HEK293 (cell line): ENCODE measurements around the gene SMAD4.

ENCODE experiments used
- CTCF ChIA-PET: fragments of 350-600 bp; formaldehyde crosslinking; extraction: SDS; loops from one replicate; lab custom pipeline; 2021; ENCODE audit warnings: antibody characterized with exemption; lab: Yijun Ruan, JAX
- POLR2A ChIA-PET: fragments of 300-600 bp; formaldehyde crosslinking; extraction: SDS; loops from one replicate; lab custom pipeline; 2020; ENCODE audit warnings: antibody characterized with exemption, inconsistent platforms; lab: Yijun Ruan, JAX
- H3K27ac ChIP-seq: fragments of 200-500 bp; sonication (Bioruptor generic); 2 replicates; pipeline ENCODE4 v1.5.1; 2014; ENCODE audit warnings: low read depth, low read length, control low read depth, inconsistent platforms; ENCODE audit errors: extremely low read depth
- H3K36me3 ChIP-seq, 2 experiments: fragments of 200-500 bp in 1 of 2; sonication (Bioruptor generic) in 1 of 2; 1 replicate in 1 of 2; 2 replicates in 1 of 2; pipeline ENCODE4 v1.5.1; 2014 to 2017; ENCODE audit warnings: inconsistent platforms in 2 of 2, low read length in 2 of 2; ENCODE audit not compliant: control insufficient read depth in 2 of 2, insufficient read depth in 1 of 2
- H3K4me1 ChIP-seq: fragments of 200-500 bp; sonication (Bioruptor generic); 2 replicates; pipeline ENCODE4 v1.5.1; 2014; ENCODE audit warnings: mild to moderate bottlenecking, low read length, inconsistent platforms; ENCODE audit not compliant: control insufficient read depth, insufficient read depth
- H3K4me3 ChIP-seq: 2 replicates; pipeline ENCODE4 v1.5.1; 2011; ENCODE audit warnings: low read depth, mild to moderate bottlenecking, control low read depth, low read length, moderate library complexity
- H3K9me3 ChIP-seq: fragments of 200-500 bp; sonication (Bioruptor generic); 2 replicates; pipeline ENCODE4 v1.5.1; 2014; ENCODE audit warnings: low read depth, low read length, inconsistent platforms; ENCODE audit not compliant: control insufficient read depth, insufficient read depth
- PRDM1 ChIP-seq: fragments of 450-650 bp; formaldehyde crosslinking; IDR thresholded peaks from 2 replicates; pipeline ENCODE4; 2016; ENCODE audit warnings: missing biosample characterization, missing genetic modification characterization
- TRIM28 ChIP-seq: IDR thresholded peaks from 2 replicates; pipeline ENCODE4 v1.6.1; 2011; ENCODE audit warnings: low read length, control low read depth, borderline replicate concordance
- ZNF140 ChIP-seq: fragments of 450-650 bp; formaldehyde crosslinking; IDR thresholded peaks from 2 replicates; pipeline ENCODE4 v1.5.1; 2016; ENCODE audit warnings: missing biosample characterization, missing genetic modification characterization
- ZNF202 ChIP-seq: fragments of 450-650 bp; formaldehyde crosslinking; IDR thresholded peaks from 2 replicates; pipeline ENCODE4 v1.5.1; 2016; ENCODE audit warnings: missing biosample characterization, missing genetic modification characterization, borderline replicate concordance
- ZNF366 ChIP-seq: fragments of 450-650 bp; formaldehyde crosslinking; conservative IDR thresholded peaks from 2 replicates; pipeline ENCODE4 v1.5.1; 2016; ENCODE audit warnings: missing biosample characterization, missing genetic modification characterization
- ZNF501 ChIP-seq: fragments of 450-650 bp; formaldehyde crosslinking; IDR thresholded peaks from 2 replicates; pipeline ENCODE4 v1.5.1; 2016; ENCODE audit warnings: missing biosample characterization, missing genetic modification characterization
- ZNF623 ChIP-seq: fragments of 450-650 bp; formaldehyde crosslinking; IDR thresholded peaks from 2 replicates; pipeline ENCODE4 v1.5.1; 2016; ENCODE audit warnings: missing biosample characterization, missing genetic modification characterization
- ZNF660 ChIP-seq: fragments of 450-650 bp; IDR thresholded peaks from 2 replicates; pipeline ENCODE4 v1.5.1; 2018; ENCODE audit warnings: missing biosample characterization, mild to moderate bottlenecking, missing genetic modification characterization
- ZSCAN23 ChIP-seq: fragments of 450-650 bp; formaldehyde crosslinking; IDR thresholded peaks from 2 replicates; pipeline ENCODE4 v1.5.1; 2016; ENCODE audit warnings: missing biosample characterization, missing genetic modification characterization
- TF ChIP-seq, protein P1 (sequence below): fragments of 450-650 bp; formaldehyde crosslinking; IDR thresholded peaks from 2 replicates; pipeline ENCODE4 v1.5.1; 2016; ENCODE audit warnings: missing biosample characterization, missing genetic modification characterization
- TF ChIP-seq, protein P2 (sequence below): fragments of 450-650 bp; formaldehyde crosslinking; IDR thresholded peaks from 2 replicates; pipeline ENCODE4 v1.5.1; 2017; ENCODE audit warnings: missing biosample characterization, missing genetic modification characterization
- TF ChIP-seq, protein P3 (sequence below): fragments of 450-650 bp; formaldehyde crosslinking; IDR thresholded peaks from 2 replicates; pipeline ENCODE4 v1.5.1; 2016; ENCODE audit warnings: missing biosample characterization, missing genetic modification characterization, low read depth
- TF ChIP-seq, protein P4 (sequence below): sonication (generic); formaldehyde crosslinking; IDR thresholded peaks from 2 replicates; pipeline ENCODE4 v1.8.1; 2022; ENCODE audit warnings: mild to moderate bottlenecking, moderate library complexity, missing genetic modification reagents
- TF ChIP-seq, protein P5 (sequence below): fragments of 450-650 bp; formaldehyde crosslinking; IDR thresholded peaks from 2 replicates; pipeline ENCODE4 v1.5.1; 2016; ENCODE audit warnings: missing biosample characterization, missing genetic modification characterization
- TF ChIP-seq, protein P6 (sequence below): fragments of 450-650 bp; formaldehyde crosslinking; IDR thresholded peaks from 2 replicates; pipeline ENCODE4 v1.5.1; 2016; ENCODE audit warnings: missing biosample characterization, missing genetic modification characterization, low read depth
- TF ChIP-seq, protein P7 (sequence below): fragments of 450-650 bp; formaldehyde crosslinking; IDR thresholded peaks from 2 replicates; pipeline ENCODE4 v1.5.1; 2016; ENCODE audit warnings: missing biosample characterization, missing genetic modification characterization
- TF ChIP-seq, protein P8 (sequence below): fragments of 450-650 bp; formaldehyde crosslinking; IDR thresholded peaks from 2 replicates; pipeline ENCODE4 v1.5.1; 2017; ENCODE audit warnings: missing biosample characterization, missing genetic modification characterization

The SMAD4 gene

DNA sequence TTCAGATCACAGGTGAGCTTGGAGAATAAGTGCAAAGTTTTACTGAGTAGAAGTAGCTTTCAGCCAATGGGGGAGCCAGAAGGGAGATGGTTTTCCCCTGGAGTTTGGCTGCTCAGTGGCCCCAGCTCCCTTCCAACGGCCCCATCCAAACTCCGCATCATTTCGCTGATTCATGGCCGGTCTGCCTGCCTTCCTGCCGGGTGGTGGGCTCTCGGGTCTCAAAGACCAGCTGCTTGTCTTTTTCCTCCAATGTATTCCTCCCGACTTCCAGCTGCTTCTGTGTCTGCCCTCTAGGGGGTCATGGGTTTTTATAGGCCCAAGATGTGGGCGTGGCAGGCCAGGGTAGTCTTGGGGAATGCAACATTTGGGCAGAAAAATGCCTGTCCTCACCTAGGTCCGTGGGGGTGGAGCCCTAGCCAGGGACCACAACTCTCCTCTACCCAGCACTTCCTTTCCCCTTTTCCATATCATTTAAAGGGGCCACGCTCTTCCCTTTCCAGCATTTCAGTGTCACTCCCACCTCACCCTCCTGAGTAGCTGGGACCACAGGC, 94.0 kb downstream of the SMAD4 start (continued):
- TF ChIP-seq ZSCAN23 (tag by site-specific recombination) (no peak), PRDM1 (tag by site-specific recombination) (no peak)

DNA sequence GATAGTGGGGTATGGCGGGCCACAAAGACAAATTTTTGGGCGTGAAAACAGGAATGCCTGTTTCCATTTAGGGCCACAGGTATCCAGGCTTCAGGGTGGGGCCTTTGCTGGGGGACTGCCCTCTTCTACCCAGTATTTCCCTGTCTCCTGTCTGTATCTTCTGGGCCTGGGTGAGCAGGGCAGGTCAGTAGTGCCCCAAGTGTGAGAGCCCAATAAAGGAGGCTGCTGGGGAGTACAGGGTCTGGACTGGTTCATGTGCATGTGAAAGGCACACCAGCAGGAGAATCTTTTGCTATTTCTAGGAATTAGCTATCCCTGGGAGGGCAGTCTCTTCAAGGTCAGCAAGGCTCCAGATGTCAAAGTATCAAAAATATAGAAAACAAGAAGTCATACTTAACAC, 96.0 kb downstream of the SMAD4 start:
- H3K36me3 ChIP-seq: no peaks in the 10 kb centered on the region
- CTCF ChIA-PET: interaction anchor here (0.8 kb wide), 2 partner anchors 10 to 15 kb away, joined by 3 read pairs; no protein-coding TSS in a partner anchor
- TF ChIP-seq, protein P1, sequence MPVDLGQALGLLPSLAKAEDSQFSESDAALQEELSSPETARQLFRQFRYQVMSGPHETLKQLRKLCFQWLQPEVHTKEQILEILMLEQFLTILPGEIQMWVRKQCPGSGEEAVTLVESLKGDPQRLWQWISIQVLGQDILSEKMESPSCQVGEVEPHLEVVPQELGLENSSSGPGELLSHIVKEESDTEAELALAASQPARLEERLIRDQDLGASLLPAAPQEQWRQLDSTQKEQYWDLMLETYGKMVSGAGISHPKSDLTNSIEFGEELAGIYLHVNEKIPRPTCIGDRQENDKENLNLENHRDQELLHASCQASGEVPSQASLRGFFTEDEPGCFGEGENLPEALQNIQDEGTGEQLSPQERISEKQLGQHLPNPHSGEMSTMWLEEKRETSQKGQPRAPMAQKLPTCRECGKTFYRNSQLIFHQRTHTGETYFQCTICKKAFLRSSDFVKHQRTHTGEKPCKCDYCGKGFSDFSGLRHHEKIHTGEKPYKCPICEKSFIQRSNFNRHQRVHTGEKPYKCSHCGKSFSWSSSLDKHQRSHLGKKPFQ (tag by site-specific recombination): no peak
- TF ChIP-seq TRIM28: no peak
- TF ChIP-seq, protein P2, sequence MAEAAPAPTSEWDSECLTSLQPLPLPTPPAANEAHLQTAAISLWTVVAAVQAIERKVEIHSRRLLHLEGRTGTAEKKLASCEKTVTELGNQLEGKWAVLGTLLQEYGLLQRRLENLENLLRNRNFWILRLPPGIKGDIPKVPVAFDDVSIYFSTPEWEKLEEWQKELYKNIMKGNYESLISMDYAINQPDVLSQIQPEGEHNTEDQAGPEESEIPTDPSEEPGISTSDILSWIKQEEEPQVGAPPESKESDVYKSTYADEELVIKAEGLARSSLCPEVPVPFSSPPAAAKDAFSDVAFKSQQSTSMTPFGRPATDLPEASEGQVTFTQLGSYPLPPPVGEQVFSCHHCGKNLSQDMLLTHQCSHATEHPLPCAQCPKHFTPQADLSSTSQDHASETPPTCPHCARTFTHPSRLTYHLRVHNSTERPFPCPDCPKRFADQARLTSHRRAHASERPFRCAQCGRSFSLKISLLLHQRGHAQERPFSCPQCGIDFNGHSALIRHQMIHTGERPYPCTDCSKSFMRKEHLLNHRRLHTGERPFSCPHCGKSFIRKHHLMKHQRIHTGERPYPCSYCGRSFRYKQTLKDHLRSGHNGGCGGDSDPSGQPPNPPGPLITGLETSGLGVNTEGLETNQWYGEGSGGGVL: no peak
- TF ChIP-seq ZNF501 (tag by site-specific recombination): no peak
- TF ChIP-seq, protein P3, sequence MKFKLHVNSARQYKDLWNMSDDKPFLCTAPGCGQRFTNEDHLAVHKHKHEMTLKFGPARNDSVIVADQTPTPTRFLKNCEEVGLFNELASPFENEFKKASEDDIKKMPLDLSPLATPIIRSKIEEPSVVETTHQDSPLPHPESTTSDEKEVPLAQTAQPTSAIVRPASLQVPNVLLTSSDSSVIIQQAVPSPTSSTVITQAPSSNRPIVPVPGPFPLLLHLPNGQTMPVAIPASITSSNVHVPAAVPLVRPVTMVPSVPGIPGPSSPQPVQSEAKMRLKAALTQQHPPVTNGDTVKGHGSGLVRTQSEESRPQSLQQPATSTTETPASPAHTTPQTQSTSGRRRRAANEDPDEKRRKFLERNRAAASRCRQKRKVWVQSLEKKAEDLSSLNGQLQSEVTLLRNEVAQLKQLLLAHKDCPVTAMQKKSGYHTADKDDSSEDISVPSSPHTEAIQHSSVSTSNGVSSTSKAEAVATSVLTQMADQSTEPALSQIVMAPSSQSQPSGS (tag by site-specific recombination): no peak
- no peak for TF ChIP-seq ZNF202 (tag by site-specific recombination)
- H3K27ac ChIP-seq: no peak overlapping the region
- no peaks in the 10 kb centered on the region for H3K4me1 ChIP-seq
- no peak overlapping the region for H3K4me3 ChIP-seq
- POLR2A ChIA-PET: no interaction called here
- H3K9me3 ChIP-seq: no peaks in the 10 kb centered on the region

DNA sequence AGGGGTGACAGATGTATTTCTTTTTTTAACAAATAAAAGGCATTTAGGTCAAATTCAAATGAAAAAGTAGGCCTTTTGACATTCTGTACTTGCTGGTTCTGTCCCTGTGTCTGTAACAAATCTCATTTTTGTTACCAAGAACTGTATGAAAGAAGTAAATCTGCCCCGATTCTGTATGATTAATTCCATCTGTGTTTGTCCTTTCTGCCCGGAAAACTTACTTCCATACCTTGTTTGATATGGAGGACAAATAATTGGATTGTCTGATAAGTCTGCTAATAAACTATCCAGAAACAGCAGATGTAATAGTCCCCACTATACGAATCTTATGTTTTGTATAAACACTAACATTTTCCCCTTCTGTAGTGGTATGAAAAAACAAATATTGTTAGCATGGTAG, 97.7 kb downstream of the SMAD4 start:
- H3K4me1 ChIP-seq: no peaks in the 10 kb centered on the region
- H3K9me3 ChIP-seq: no peaks in the 10 kb centered on the region
- CTCF ChIA-PET: no interaction called here
- POLR2A ChIA-PET: no interaction called here
- H3K27ac ChIP-seq: no peak overlapping the region
- no peak overlapping the region for H3K4me3 ChIP-seq
- no peaks in the 10 kb centered on the region for H3K36me3 ChIP-seq
- TF ChIP-seq ZNF140 (tag by site-specific recombination) (no peak), ZNF660 (tag by site-specific recombination) (no peak), ZNF623 (tag by site-specific recombination) (no peak), ZNF366 (tag by site-specific recombination) (no peak)
- TF ChIP-seq, protein P4, sequence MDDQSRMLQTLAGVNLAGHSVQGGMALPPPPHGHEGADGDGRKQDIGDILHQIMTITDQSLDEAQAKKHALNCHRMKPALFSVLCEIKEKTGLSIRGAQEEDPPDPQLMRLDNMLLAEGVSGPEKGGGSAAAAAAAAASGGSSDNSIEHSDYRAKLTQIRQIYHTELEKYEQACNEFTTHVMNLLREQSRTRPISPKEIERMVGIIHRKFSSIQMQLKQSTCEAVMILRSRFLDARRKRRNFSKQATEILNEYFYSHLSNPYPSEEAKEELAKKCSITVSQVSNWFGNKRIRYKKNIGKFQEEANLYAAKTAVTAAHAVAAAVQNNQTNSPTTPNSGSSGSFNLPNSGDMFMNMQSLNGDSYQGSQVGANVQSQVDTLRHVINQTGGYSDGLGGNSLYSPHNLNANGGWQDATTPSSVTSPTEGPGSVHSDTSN: no peak
- TF ChIP-seq, protein P5, sequence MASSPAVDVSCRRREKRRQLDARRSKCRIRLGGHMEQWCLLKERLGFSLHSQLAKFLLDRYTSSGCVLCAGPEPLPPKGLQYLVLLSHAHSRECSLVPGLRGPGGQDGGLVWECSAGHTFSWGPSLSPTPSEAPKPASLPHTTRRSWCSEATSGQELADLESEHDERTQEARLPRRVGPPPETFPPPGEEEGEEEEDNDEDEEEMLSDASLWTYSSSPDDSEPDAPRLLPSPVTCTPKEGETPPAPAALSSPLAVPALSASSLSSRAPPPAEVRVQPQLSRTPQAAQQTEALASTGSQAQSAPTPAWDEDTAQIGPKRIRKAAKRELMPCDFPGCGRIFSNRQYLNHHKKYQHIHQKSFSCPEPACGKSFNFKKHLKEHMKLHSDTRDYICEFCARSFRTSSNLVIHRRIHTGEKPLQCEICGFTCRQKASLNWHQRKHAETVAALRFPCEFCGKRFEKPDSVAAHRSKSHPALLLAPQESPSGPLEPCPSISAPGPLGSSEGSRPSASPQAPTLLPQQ (tag by site-specific recombination): no peak
- TF ChIP-seq, protein P6, sequence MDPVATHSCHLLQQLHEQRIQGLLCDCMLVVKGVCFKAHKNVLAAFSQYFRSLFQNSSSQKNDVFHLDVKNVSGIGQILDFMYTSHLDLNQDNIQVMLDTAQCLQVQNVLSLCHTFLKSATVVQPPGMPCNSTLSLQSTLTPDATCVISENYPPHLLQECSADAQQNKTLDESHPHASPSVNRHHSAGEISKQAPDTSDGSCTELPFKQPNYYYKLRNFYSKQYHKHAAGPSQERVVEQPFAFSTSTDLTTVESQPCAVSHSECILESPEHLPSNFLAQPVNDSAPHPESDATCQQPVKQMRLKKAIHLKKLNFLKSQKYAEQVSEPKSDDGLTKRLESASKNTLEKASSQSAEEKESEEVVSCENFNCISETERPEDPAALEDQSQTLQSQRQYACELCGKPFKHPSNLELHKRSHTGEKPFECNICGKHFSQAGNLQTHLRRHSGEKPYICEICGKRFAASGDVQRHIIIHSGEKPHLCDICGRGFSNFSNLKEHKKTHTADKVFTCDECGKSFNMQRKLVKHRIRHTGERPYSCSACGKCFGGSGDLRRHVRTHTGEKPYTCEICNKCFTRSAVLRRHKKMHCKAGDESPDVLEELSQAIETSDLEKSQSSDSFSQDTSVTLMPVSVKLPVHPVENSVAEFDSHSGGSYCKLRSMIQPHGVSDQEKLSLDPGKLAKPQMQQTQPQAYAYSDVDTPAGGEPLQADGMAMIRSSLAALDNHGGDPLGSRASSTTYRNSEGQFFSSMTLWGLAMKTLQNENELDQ: no peak
- TF ChIP-seq, protein P7, sequence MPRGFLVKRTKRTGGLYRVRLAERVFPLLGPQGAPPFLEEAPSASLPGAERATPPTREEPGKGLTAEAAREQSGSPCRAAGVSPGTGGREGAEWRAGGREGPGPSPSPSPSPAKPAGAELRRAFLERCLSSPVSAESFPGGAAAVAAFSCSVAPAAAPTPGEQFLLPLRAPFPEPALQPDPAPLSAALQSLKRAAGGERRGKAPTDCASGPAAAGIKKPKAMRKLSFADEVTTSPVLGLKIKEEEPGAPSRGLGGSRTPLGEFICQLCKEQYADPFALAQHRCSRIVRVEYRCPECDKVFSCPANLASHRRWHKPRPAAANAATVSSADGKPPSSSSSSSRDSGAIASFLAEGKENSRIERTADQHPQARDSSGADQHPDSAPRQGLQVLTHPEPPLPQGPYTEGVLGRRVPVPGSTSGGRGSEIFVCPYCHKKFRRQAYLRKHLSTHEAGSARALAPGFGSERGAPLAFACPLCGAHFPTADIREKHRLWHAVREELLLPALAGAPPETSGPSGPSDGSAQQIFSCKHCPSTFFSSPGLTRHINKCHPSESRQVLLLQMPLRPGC: no peak
- TF ChIP-seq, protein P8, sequence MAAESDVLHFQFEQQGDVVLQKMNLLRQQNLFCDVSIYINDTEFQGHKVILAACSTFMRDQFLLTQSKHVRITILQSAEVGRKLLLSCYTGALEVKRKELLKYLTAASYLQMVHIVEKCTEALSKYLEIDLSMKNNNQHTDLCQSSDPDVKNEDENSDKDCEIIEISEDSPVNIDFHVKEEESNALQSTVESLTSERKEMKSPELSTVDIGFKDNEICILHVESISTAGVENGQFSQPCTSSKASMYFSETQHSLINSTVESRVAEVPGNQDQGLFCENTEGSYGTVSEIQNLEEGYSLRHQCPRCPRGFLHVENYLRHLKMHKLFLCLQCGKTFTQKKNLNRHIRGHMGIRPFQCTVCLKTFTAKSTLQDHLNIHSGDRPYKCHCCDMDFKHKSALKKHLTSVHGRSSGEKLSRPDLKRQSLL (tag by site-specific recombination): no peak
